HEK293 (cell line): ENCODE data around the gene PLEKHG2.

Experiments
- AEBP2 ChIP-seq: fragments of 450-650 bp; formaldehyde crosslinking; IDR thresholded peaks from 2 replicates; pipeline ENCODE4 v1.5.1; 2016; ENCODE audit warnings: missing biosample characterization, missing genetic modification characterization, borderline replicate concordance
- GLIS1 ChIP-seq: fragments of 450-650 bp; formaldehyde crosslinking; IDR thresholded peaks from 2 replicates; pipeline ENCODE4 v1.5.1; 2016; ENCODE audit warnings: missing biosample characterization, missing genetic modification characterization
- GLIS2 ChIP-seq: fragments of 450-650 bp; formaldehyde crosslinking; IDR thresholded peaks from 2 replicates; pipeline ENCODE4 v1.5.1; 2016; ENCODE audit warnings: missing biosample characterization, missing genetic modification characterization
- HIC1 ChIP-seq: fragments of 450-650 bp; formaldehyde crosslinking; IDR thresholded peaks from 2 replicates; pipeline ENCODE4 v1.5.1; 2016; ENCODE audit warnings: missing biosample characterization, missing genetic modification characterization
- KLF10 ChIP-seq: fragments of 450-650 bp; IDR thresholded peaks from 2 replicates; pipeline ENCODE4 v1.5.1; 2018; ENCODE audit warnings: missing biosample characterization, mild to moderate bottlenecking, missing genetic modification characterization
- PRDM10 ChIP-seq: fragments of 450-650 bp; formaldehyde crosslinking; IDR thresholded peaks from 2 replicates; pipeline ENCODE4 v1.5.1; 2016; ENCODE audit warnings: missing biosample characterization, missing genetic modification characterization
- SETDB1 ChIP-seq: IDR thresholded peaks from one replicate; pipeline ENCODE4 v1.6.1; 2017; ENCODE audit warnings: mild to moderate bottlenecking, low read length, moderate library complexity, mixed read lengths; ENCODE audit not compliant: insufficient read length
- SP2 ChIP-seq: fragments of 450-650 bp; formaldehyde crosslinking; IDR thresholded peaks from 2 replicates; pipeline ENCODE4 v1.5.1; 2016; ENCODE audit warnings: missing biosample characterization, missing genetic modification characterization
- WT1 ChIP-seq: fragments of 450-650 bp; formaldehyde crosslinking; IDR thresholded peaks from 2 replicates; pipeline ENCODE4 v1.5.1; 2016; ENCODE audit warnings: missing biosample characterization, missing genetic modification characterization
- ZBTB26 ChIP-seq: fragments of 450-650 bp; formaldehyde crosslinking; optimal IDR thresholded peaks from 2 replicates; pipeline ENCODE3; 2016; ENCODE audit warnings: missing biosample characterization, mild to moderate bottlenecking, missing genetic modification characterization
- ZBTB8A ChIP-seq: fragments of 450-650 bp; formaldehyde crosslinking; IDR thresholded peaks from 2 replicates; pipeline ENCODE4 v1.5.1; 2016; ENCODE audit warnings: missing biosample characterization, missing genetic modification characterization
- ZNF112 ChIP-seq: fragments of 450-650 bp; formaldehyde crosslinking; IDR thresholded peaks from 2 replicates; pipeline ENCODE4 v1.5.0; 2017; ENCODE audit warnings: missing biosample characterization, missing genetic modification characterization
- ZNF175 ChIP-seq: fragments of 450-650 bp; formaldehyde crosslinking; IDR thresholded peaks from 2 replicates; pipeline ENCODE4 v1.5.1; 2016; ENCODE audit warnings: missing biosample characterization, missing genetic modification characterization
- ZNF184 ChIP-seq: fragments of 450-650 bp; IDR thresholded peaks from 2 replicates; pipeline ENCODE4 v1.5.1; 2018; ENCODE audit warnings: missing biosample characterization, mild to moderate bottlenecking, missing genetic modification characterization
- ZNF274 ChIP-seq, 2 experiments: fragments of 200-500 bp in 1 of 2; fragments of 450-650 bp in 1 of 2; sonication (Bioruptor generic) in 1 of 2; formaldehyde crosslinking in 1 of 2; IDR thresholded peaks; 2 replicates each; pipeline versions ENCODE4 v1.5.1 to v1.6.1; 2014 to 2016; ENCODE audit warnings: borderline replicate concordance in 1 of 2, inconsistent platforms in 1 of 2, low read length in 1 of 2, missing biosample characterization in 1 of 2, missing genetic modification characterization in 1 of 2
- ZNF292 ChIP-seq: fragments of 450-650 bp; formaldehyde crosslinking; IDR thresholded peaks from 2 replicates; pipeline ENCODE4 v1.5.1; 2016; ENCODE audit warnings: low read depth, missing biosample characterization, missing genetic modification characterization, borderline replicate concordance
- ZNF366 ChIP-seq: fragments of 450-650 bp; formaldehyde crosslinking; conservative IDR thresholded peaks from 2 replicates; pipeline ENCODE4 v1.5.1; 2016; ENCODE audit warnings: missing biosample characterization, missing genetic modification characterization
- ZNF398 ChIP-seq: fragments of 450-650 bp; formaldehyde crosslinking; IDR thresholded peaks from 2 replicates; pipeline ENCODE4 v1.5.1; 2017; ENCODE audit warnings: missing biosample characterization, missing genetic modification characterization
- ZNF48 ChIP-seq: fragments of 450-650 bp; formaldehyde crosslinking; IDR thresholded peaks from 2 replicates; pipeline ENCODE4 v1.5.1; 2016; ENCODE audit warnings: missing biosample characterization, missing genetic modification characterization
- ZNF580 ChIP-seq: fragments of 450-650 bp; formaldehyde crosslinking; IDR thresholded peaks from 2 replicates; pipeline ENCODE4 v1.5.1; 2016; ENCODE audit warnings: missing biosample characterization, missing genetic modification characterization
- ZNF600 ChIP-seq: fragments of 450-650 bp; formaldehyde crosslinking; IDR thresholded peaks from 2 replicates; pipeline ENCODE4 v1.5.1; 2016; ENCODE audit warnings: missing biosample characterization, missing genetic modification characterization
- ZNF692 ChIP-seq: fragments of 450-650 bp; formaldehyde crosslinking; IDR thresholded peaks from 2 replicates; pipeline ENCODE4 v1.5.1; 2016; ENCODE audit warnings: missing biosample characterization, missing genetic modification characterization
- ZNF768 ChIP-seq: fragments of 450-650 bp; formaldehyde crosslinking; IDR thresholded peaks from 2 replicates; pipeline ENCODE4 v1.5.1; 2018; ENCODE audit warnings: missing biosample characterization, mild to moderate bottlenecking, missing genetic modification characterization

The PLEKHG2 gene

GRCh38 chr19:39384839-39385568 is 27.5 kb upstream of the PLEKHG2 start (continued):
- peak; percentile 28; the same call in 1 of the 2 replicates for TF ChIP-seq SP2 (tag by site-specific recombination)
- TF ChIP-seq KLF10 (tag by site-specific recombination): no peak
- peak; percentile 17; the same call in 1 of the 2 replicates for TF ChIP-seq PRDM10 (tag by site-specific recombination)
- no peak for TF ChIP-seq ZNF184 (tag by site-specific recombination)
- TF ChIP-seq ZBTB26 (tag by site-specific recombination): peak; percentile 7
- TF ChIP-seq SETDB1: no peak
- TF ChIP-seq ZNF600 (tag by site-specific recombination): 0 out of 2 replicates have a peak, but pooled peaks have one; percentile 9
- TF ChIP-seq ZNF292 (tag by site-specific recombination): no peak
- no peak for TF ChIP-seq AEBP2 (tag by site-specific recombination)
- peak; percentile 53 for TF ChIP-seq ZNF398
- TF ChIP-seq ZNF580: no peak
- TF ChIP-seq GLIS1 (tag by site-specific recombination): peak; percentile 91
- no peak for TF ChIP-seq ZNF112 (tag by site-specific recombination)
- no peak for TF ChIP-seq ZNF175 (tag by site-specific recombination)
- TF ChIP-seq WT1 (tag by site-specific recombination): peak; percentile 75
- TF ChIP-seq ZNF366 (tag by site-specific recombination): no peak; the same call in 1 of the 2 replicates
- TF ChIP-seq ZBTB8A: no peak
- no peak for TF ChIP-seq ZNF274 (IDR thresholded peaks at IDR 0.05; ENCODE audit: low read length)
- TF ChIP-seq ZNF274 (tag by site-specific recombination; IDR thresholded peaks at IDR 0.05; ENCODE audit: borderline replicate concordance): no peak
- TF ChIP-seq ZNF768 (tag by site-specific recombination): no peak
- peak; percentile 41; the same call in 1 of the 2 replicates for TF ChIP-seq ZNF692 (tag by site-specific recombination)
- peak; percentile 16; the same call in 1 of the 2 replicates for TF ChIP-seq HIC1
- TF ChIP-seq GLIS2 (tag by site-specific recombination): peak; percentile 71
- no peak for TF ChIP-seq ZNF48 (tag by site-specific recombination)
